ENCODE data around the gene GGT1.
"Not testable (repeated sequence)": the region's sequence is repeated elsewhere in the genome, so short reads cannot be mapped to it uniquely, and the experiment has no call there.

Gene GGT1

GRCh38 chr22:24642307-24642706, 39.3 kb downstream of the GGT1 start:
- DNase-seq = not testable (repeated sequence)

GRCh38 chr22:24644409-24644808, 41.4 kb downstream of the GGT1 start:
- not testable (repeated sequence) for DNase-seq

DNA sequence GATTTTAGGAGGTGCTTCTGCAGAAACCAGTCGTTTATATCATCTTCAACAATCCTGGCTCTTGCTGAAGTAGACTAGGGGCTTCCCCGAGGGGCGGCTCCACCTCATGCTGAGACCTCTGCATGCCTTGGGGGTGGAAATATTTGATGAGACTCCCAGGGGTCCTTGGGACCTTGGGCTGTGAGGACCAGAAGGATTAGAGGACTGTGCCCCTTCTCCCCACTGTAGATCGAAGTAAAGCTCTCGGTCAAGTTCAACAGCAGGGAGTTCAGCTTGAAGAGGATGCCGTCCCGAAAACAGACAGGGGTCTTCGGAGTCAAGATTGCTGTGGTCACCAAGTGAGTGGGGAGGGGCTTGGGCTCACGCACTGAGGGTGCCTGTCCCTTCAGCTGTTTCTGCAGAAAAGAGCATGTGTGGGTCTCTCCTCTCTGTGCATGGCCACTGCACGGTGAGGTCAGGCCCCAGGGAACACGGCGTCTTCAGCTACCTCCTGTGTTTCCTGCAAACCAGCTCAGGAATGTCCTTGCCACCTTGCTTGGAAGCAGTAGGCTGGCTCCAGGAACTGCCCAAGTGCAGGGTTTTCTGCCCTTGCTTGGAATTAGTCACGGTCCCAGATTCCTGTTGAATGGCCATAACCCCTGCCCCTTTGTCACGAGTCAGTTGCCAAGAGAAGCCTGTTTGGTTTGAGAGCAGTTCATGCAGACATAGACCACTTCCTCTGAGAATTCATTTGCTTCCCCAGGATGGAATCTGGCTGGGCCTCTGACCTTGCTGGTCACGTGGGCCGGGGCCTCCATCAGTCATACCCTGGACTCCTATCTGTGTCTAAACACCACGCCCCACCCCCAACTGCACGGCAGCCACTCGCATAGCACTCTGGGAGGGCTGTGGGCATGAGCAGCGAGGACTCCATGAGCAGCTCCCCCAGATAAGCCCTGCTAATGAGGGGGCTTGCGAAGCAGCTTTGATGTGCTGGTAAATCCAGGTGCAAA, 42.7 kb downstream of the GGT1 start:
- DNase-seq = not testable (repeated sequence)

- DNase-seq = not testable (repeated sequence)
These were observed 43.8 kb downstream of the GGT1 start for GRCh38 chr22:24646756-24647155.

GRCh38 chr22:24649371-24649770, 46.4 kb downstream of the GGT1 start:
- DNase-seq = not testable (repeated sequence)

DNA sequence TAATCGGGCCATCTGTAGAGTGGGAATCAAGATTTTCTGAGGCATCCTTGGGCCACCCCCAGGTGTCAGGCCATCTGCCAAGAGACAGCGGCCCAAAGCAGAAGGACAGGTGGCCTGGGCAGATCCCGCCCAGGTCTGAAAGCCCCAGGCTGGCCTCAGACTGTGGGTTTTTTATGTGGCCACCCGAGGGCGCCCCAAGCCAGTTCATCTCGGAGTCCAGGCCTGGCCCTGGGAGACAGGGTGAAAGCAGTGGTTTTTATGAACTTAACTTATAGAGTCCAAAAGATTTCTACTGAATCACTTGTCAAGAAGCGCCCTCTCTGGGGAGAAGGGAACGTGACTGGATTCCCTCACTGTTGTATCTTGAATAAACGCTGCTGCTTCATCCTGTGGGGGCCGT, 47.9 kb downstream of the GGT1 start:
- not testable (repeated sequence) for DNase-seq

DNA sequence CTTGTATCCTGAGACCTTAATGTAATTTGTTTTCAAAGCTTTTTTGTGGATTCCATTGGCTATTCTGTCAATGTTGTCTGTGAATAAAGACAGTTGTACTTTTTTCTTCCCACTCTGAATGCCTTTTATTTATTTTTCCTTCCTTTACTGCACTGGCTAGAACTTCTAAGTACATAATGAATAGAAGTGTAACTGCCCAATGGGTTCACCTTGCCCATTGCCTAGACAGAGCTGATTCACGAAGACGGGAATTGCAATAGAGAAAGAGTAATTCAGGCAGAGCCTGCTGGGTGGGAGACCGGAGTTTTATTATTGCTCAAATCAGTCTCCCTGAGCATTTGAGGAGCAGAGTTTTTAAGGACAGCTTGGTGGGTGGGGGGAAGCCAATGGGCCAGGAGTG, 62.4 kb downstream of the GGT1 start:
- not testable (repeated sequence) for DNase-seq

DNA sequence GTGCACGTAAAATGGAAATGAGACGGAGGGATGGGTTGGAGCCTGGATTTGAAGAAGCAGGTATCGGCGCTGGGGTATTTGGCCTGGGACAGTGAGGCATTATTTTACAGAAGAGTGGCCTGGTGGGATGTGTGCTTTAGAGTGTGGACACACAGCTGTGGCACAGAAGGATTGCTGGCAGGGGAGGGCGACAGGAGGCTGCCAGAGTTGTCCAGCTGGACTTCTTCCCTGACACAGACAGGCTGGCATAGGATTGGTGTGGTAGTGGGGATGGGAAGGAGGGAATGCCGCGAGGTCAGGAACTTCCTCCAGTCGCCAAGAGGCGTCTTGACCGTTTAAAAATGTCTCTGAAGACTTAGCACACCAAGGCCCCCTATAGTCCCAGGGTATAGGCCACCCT, 64.9 kb downstream of the GGT1 start:
- DNase-seq = not testable (repeated sequence)

GRCh38 chr22:24672532-24672931, 69.5 kb downstream of the GGT1 start:
- not testable (repeated sequence) for DNase-seq

All from inflammatory macrophage (primary cell).